T-helper 1 cell treated with Interleukin-12 subunit alpha and Interleukin-12 subunit beta and Interleukin-4 antibody, amounts not matched to agents 30 μg/mL and 1 μg/mL, for 36 hours (primary cell): ENCODE results near the gene PARVB.

ENCODE experiments used
- H3K27ac Mint-ChIP-seq: one replicate; pipeline ENCODE4 v1.8.0; 2021; ENCODE audit warnings: mild to moderate bottlenecking, mixed read lengths
- H3K27me3 Mint-ChIP-seq: one replicate; pipeline ENCODE4 v1.8.0; 2021; ENCODE audit warnings: low read depth, mixed read lengths
- H3K36me3 Mint-ChIP-seq: one replicate; pipeline ENCODE4 v1.8.0; 2021; ENCODE audit warnings: low read depth, mixed read lengths
- H3K4me1 Mint-ChIP-seq: one replicate; pipeline ENCODE4 v1.8.0; 2021; ENCODE audit warnings: low read depth, mixed read lengths
- H3K4me3 Mint-ChIP-seq: one replicate; pipeline ENCODE4 v1.8.0; 2021; ENCODE audit warnings: mild to moderate bottlenecking, moderate library complexity, mixed read lengths
- H3K9me3 Mint-ChIP-seq: one replicate; pipeline ENCODE4 v1.8.0; 2021; ENCODE audit warnings: mixed read lengths

The PARVB gene

GRCh38 chr22:44172370-44173108 lies 148.4 kb downstream of the PARVB start:
- peaks cover 11% of the 10 kb centered on the region for H3K27me3 Mint-ChIP-seq
- no peaks in the 10 kb centered on the region for H3K36me3 Mint-ChIP-seq
- H3K4me1 Mint-ChIP-seq, result peaks cover 2% of the 10 kb centered on the region
- no peak overlapping the region for H3K27ac Mint-ChIP-seq
- H3K9me3 Mint-ChIP-seq, result no peaks in the 10 kb centered on the region
- H3K4me3 Mint-ChIP-seq, result no peak overlapping the region

GRCh38 chr22:44173154-44173553 lies 149.1 kb downstream of the PARVB start:
- peaks cover 2% of the 10 kb centered on the region for H3K4me1 Mint-ChIP-seq
- H3K36me3 Mint-ChIP-seq, result no peaks in the 10 kb centered on the region
- no peaks in the 10 kb centered on the region for H3K9me3 Mint-ChIP-seq
- H3K4me3 Mint-ChIP-seq, result no peak overlapping the region
- H3K27me3 Mint-ChIP-seq, result peaks cover 16% of the 10 kb centered on the region
- H3K27ac Mint-ChIP-seq, result no peak overlapping the region

- Mint-ChIP-seq H3K27me3 (peaks cover 22% of the 10 kb centered on the region), H3K4me1 (peaks cover 4% of the 10 kb centered on the region), H3K9me3 (no peaks in the 10 kb centered on the region), H3K36me3 (no peaks in the 10 kb centered on the region), H3K4me3 (no peak overlapping the region), H3K27ac (no peak overlapping the region)
Observed at GRCh38 chr22:44175676-44176075, 151.6 kb downstream of the PARVB start.

GRCh38 chr22:44179196-44179988 lies 155.3 kb downstream of the PARVB start:
- Mint-ChIP-seq H3K36me3 (peaks cover 6% of the 10 kb centered on the region), H3K4me1 (peaks cover 16% of the 10 kb centered on the region), H3K9me3 (no peaks in the 10 kb centered on the region), H3K27ac (no peak overlapping the region), H3K27me3 (peaks cover 24% of the 10 kb centered on the region), H3K4me3 (no peak overlapping the region)

- H3K4me1 Mint-ChIP-seq, result peaks cover 18% of the 10 kb centered on the region
- peaks cover 24% of the 10 kb centered on the region for H3K27me3 Mint-ChIP-seq
- H3K27ac Mint-ChIP-seq, result no peak overlapping the region
- peaks cover 10% of the 10 kb centered on the region for H3K36me3 Mint-ChIP-seq
- H3K9me3 Mint-ChIP-seq, result no peaks in the 10 kb centered on the region
- H3K4me3 Mint-ChIP-seq, result peak overlapping the region; percentile 94
Observed at GRCh38 chr22:44179989-44180705, 156.0 kb downstream of the PARVB start.

- H3K27me3 Mint-ChIP-seq, result peaks cover 24% of the 10 kb centered on the region
- no peaks in the 10 kb centered on the region for H3K9me3 Mint-ChIP-seq
- H3K27ac Mint-ChIP-seq, result peak within 1 kb of the TSS; percentile 96
- peak within 1 kb of the TSS; percentile 94 for H3K4me3 Mint-ChIP-seq
- peaks cover 18% of the 10 kb centered on the region for H3K4me1 Mint-ChIP-seq
- H3K36me3 Mint-ChIP-seq, result peaks cover 10% of the 10 kb centered on the region
Observed at GRCh38 chr22:44180706-44181032, 156.6 kb downstream of the PARVB start, which contains the start of gene PARVG. Gene PARVG, plus strand, starts transcription at chr22:44180925. Its CDS starts 2,405 bp downstream, at chr22:44183330.

GRCh38 chr22:44181033-44181911 lies 157.2 kb downstream of the PARVB start:
- H3K4me1 Mint-ChIP-seq, result peaks cover 18% of the 10 kb centered on the region
- H3K36me3 Mint-ChIP-seq, result peaks cover 11% of the 10 kb centered on the region
- H3K27me3 Mint-ChIP-seq, result peaks cover 21% of the 10 kb centered on the region
- peak overlapping the region; percentile 94 for H3K4me3 Mint-ChIP-seq
- no peaks in the 10 kb centered on the region for H3K9me3 Mint-ChIP-seq
- H3K27ac Mint-ChIP-seq, result peak overlapping the region; percentile 96

GRCh38 chr22:44181912-44182587 lies 157.9 kb downstream of the PARVB start:
- Mint-ChIP-seq H3K9me3 (no peaks in the 10 kb centered on the region), H3K4me1 (peaks cover 18% of the 10 kb centered on the region), H3K36me3 (peaks cover 13% of the 10 kb centered on the region), H3K4me3 (peak overlapping the region; percentile 94), H3K27me3 (peaks cover 17% of the 10 kb centered on the region), H3K27ac (peak overlapping the region; percentile 96)

GRCh38 chr22:44182588-44183286 lies 158.6 kb downstream of the PARVB start:
- Mint-ChIP-seq H3K4me3 (peak overlapping the region; percentile 94), H3K27me3 (peaks cover 12% of the 10 kb centered on the region), H3K27ac (peak overlapping the region; percentile 96), H3K4me1 (peaks cover 20% of the 10 kb centered on the region), H3K9me3 (no peaks in the 10 kb centered on the region), H3K36me3 (peaks cover 17% of the 10 kb centered on the region)

GRCh38 chr22:44183287-44183588 lies 159.1 kb downstream of the PARVB start:
- Mint-ChIP-seq H3K4me3 (peak overlapping the region; percentile 94), H3K27me3 (peaks cover 7% of the 10 kb centered on the region), H3K4me1 (peaks cover 20% of the 10 kb centered on the region), H3K9me3 (no peaks in the 10 kb centered on the region), H3K27ac (peak overlapping the region; percentile 31), H3K36me3 (peaks cover 17% of the 10 kb centered on the region)

GRCh38 chr22:44184006-44184405 lies 159.9 kb downstream of the PARVB start:
- Mint-ChIP-seq H3K9me3 (no peaks in the 10 kb centered on the region), H3K27ac (no peak overlapping the region), H3K4me3 (no peak overlapping the region), H3K36me3 (peaks cover 17% of the 10 kb centered on the region), H3K4me1 (peaks cover 20% of the 10 kb centered on the region), H3K27me3 (peaks cover 5% of the 10 kb centered on the region)

GRCh38 chr22:44185237-44186120 lies 161.4 kb downstream of the PARVB start:
- no peak overlapping the region for H3K4me3 Mint-ChIP-seq
- H3K27me3 Mint-ChIP-seq, result peaks cover 4% of the 10 kb centered on the region
- H3K4me1 Mint-ChIP-seq, result peaks cover 22% of the 10 kb centered on the region
- H3K9me3 Mint-ChIP-seq, result no peaks in the 10 kb centered on the region
- peak overlapping the region; percentile 71 for H3K27ac Mint-ChIP-seq
- H3K36me3 Mint-ChIP-seq, result peaks cover 17% of the 10 kb centered on the region
